ENCODE results near the gene ANAPC16.

GRCh38 chr10:72226418-72227027 lies 10.7 kb downstream of the ANAPC16 start:
- TF ChIP-seq CTCF (IDR thresholded peaks at IDR 0.05; ENCODE audit: insufficient read depth, low read length, poor library complexity, severe bottlenecking) (no peak), EZH2phosphoT487 (conservative IDR thresholded peaks at IDR 0.05; ENCODE audit: low read length) (no peak)

Measured in SU-DHL-6 (cell line).